Activated CD4-positive, CD25-positive, alpha-beta regulatory T cell (primary cell): ENCODE data around the gene DES.
"Not testable (repeated sequence)": the region's sequence is repeated elsewhere in the genome, so short reads cannot be mapped to it uniquely, and the experiment has no call there.

Experiments used
- DNase-seq, 4 experiments: peaks; one replicate each; lab custom pipeline; 2025; lab: John Stamatoyannopoulos, UW

The DES gene

GRCh38 chr2:219418155-219419011 is at the start of gene DES:
TSS of gene DES (plus strand) at chr2:219418377. CDS start at chr2:219418463, 86 bp downstream.
- no peak for DNase-seq

GRCh38 chr2:219368690-219369191 is 49.4 kb upstream of the DES start:
- DNase-seq: no peak

GRCh38 chr2:219369447-219369861 is 48.7 kb upstream of the DES start:
- DNase-seq: no peak

- no peak for DNase-seq
Measured at GRCh38 chr2:219378163-219378851, 39.9 kb upstream of the DES start.

GRCh38 chr2:219380926-219381325 is 37.3 kb upstream of the DES start:
- DNase-seq: no peak

- no peak for DNase-seq
Measured at GRCh38 chr2:219381448-219381847, 36.7 kb upstream of the DES start.

- DNase-seq: no peak
Measured at GRCh38 chr2:219384083-219384713, 34.0 kb upstream of the DES start.

GRCh38 chr2:219384859-219385258 is 33.3 kb upstream of the DES start:
- DNase-seq: no peak

- DNase-seq: no peak
Measured at GRCh38 chr2:219385958-219386520, 32.1 kb upstream of the DES start.

- DNase-seq: no peak
Measured at GRCh38 chr2:219386532-219387280, 31.5 kb upstream of the DES start.

GRCh38 chr2:219387306-219388120 is 30.7 kb upstream of the DES start, which contains the start of gene DNPEP:
TSS of gene DNPEP (minus strand) at chr2:219387912. CDS start at chr2:219387794, 118 bp downstream.
- DNase-seq: peak; percentile 99 to 100 (median 100)

- DNase-seq: peak; percentile 99 to 100 (median 100)
Measured at GRCh38 chr2:219388121-219388906, 29.9 kb upstream of the DES start.

- no peak for DNase-seq
Measured at GRCh38 chr2:219388907-219389156, 29.3 kb upstream of the DES start.

- no peak for DNase-seq
Measured at GRCh38 chr2:219392754-219393153, 25.4 kb upstream of the DES start.

- not testable (repeated sequence) for DNase-seq
Measured at GRCh38 chr2:219395056-219395455, 23.1 kb upstream of the DES start.

GRCh38 chr2:219395609-219396008 is 22.6 kb upstream of the DES start:
- DNase-seq: no peak

- no peak for DNase-seq
Measured at GRCh38 chr2:219396863-219397457, 21.2 kb upstream of the DES start.

- no peak for DNase-seq
Measured at GRCh38 chr2:219398721-219399363, 19.3 kb upstream of the DES start.
